ENCODE measurements around the gene SNN.

The SNN gene

GRCh38 chr16:11692171-11692570 is 23.9 kb downstream of the SNN start:
- H4K20me1 ChIP-seq (ENCODE audit: insufficient read depth, low read length, poor library complexity, severe bottlenecking): no peaks in the 10 kb centered on the region
- H3K4me2 ChIP-seq (ENCODE audit: low read depth, low read length, poor library complexity, severe bottlenecking): no peak overlapping the region
- H3K9ac ChIP-seq (ENCODE audit: low read depth, low read length, poor library complexity, severe bottlenecking): no peak overlapping the region
- H3K36me3 ChIP-seq (ENCODE audit: insufficient read depth, low read length): peaks cover 47% of the 10 kb centered on the region; the same call in 1 of the 2 replicates
- no peaks in the 10 kb centered on the region for H3F3A ChIP-seq (ENCODE audit: low read depth)
- H3K9me3 ChIP-seq (ENCODE audit: insufficient read depth, low read depth, low read length): no peaks in the 10 kb centered on the region
- no peaks in the 10 kb centered on the region for H3K4me1 ChIP-seq (ENCODE audit: insufficient read depth, low read length, poor library complexity, severe bottlenecking)
- H3K79me2 ChIP-seq (ENCODE audit: insufficient read depth, low read length): no peaks in the 10 kb centered on the region
- no peak overlapping the region for H3K4me3 ChIP-seq (ENCODE audit: low read length, poor library complexity, severe bottlenecking)
- no peaks in the 10 kb centered on the region for H3K9me2 ChIP-seq (replicated peaks; ENCODE audit: low read depth, low read length)
- H3K27me3 ChIP-seq (ENCODE audit: insufficient read depth, low read length, poor library complexity, severe bottlenecking): no peaks in the 10 kb centered on the region
- no peak overlapping the region for H2AFZ ChIP-seq (ENCODE audit: low read length)
- TF ChIP-seq CTCF (conservative IDR thresholded peaks at IDR 0.05; ENCODE audit: low read length) (no peak), EZH2phosphoT487 (IDR thresholded peaks at IDR 0.05; ENCODE audit: borderline replicate concordance) (no peak)

- TF ChIP-seq CTCF (conservative IDR thresholded peaks at IDR 0.05; ENCODE audit: low read length): no peak
- no peak for TF ChIP-seq EZH2phosphoT487 (IDR thresholded peaks at IDR 0.05; ENCODE audit: borderline replicate concordance)
- Histone ChIP-seq H3F3A (ENCODE audit: low read depth) (no peaks in the 10 kb centered on the region), H3K9me3 (ENCODE audit: insufficient read depth, low read depth, low read length) (no peaks in the 10 kb centered on the region), H3K9ac (ENCODE audit: low read depth, low read length, poor library complexity, severe bottlenecking) (no peak overlapping the region), H3K4me1 (ENCODE audit: insufficient read depth, low read length, poor library complexity, severe bottlenecking) (no peaks in the 10 kb centered on the region), H3K27me3 (ENCODE audit: insufficient read depth, low read length, poor library complexity, severe bottlenecking) (no peaks in the 10 kb centered on the region), H3K36me3 (ENCODE audit: insufficient read depth, low read length) (peaks cover 47% of the 10 kb centered on the region; the same call in 1 of the 2 replicates), H4K20me1 (ENCODE audit: insufficient read depth, low read length, poor library complexity, severe bottlenecking) (no peaks in the 10 kb centered on the region), H3K79me2 (ENCODE audit: insufficient read depth, low read length) (no peaks in the 10 kb centered on the region), H2AFZ (ENCODE audit: low read length) (no peak overlapping the region), H3K4me3 (ENCODE audit: low read length, poor library complexity, severe bottlenecking) (no peak overlapping the region), H3K9me2 (replicated peaks; ENCODE audit: low read depth, low read length) (no peaks in the 10 kb centered on the region), H3K4me2 (ENCODE audit: low read depth, low read length, poor library complexity, severe bottlenecking) (no peak overlapping the region)
Observed at GRCh38 chr16:11692651-11693050, 24.4 kb downstream of the SNN start.

GRCh38 chr16:11696266-11697012 is 28.2 kb downstream of the SNN start:
- no peaks in the 10 kb centered on the region for H4K20me1 ChIP-seq (ENCODE audit: insufficient read depth, low read length, poor library complexity, severe bottlenecking)

More at GRCh38 chr16:11696266-11697012, 28.2 kb downstream of the SNN start:
- Histone ChIP-seq H3K9ac (ENCODE audit: low read depth, low read length, poor library complexity, severe bottlenecking) (no peak overlapping the region), H3K27me3 (ENCODE audit: insufficient read depth, low read length, poor library complexity, severe bottlenecking) (no peaks in the 10 kb centered on the region), H3K4me2 (ENCODE audit: low read depth, low read length, poor library complexity, severe bottlenecking) (no peak overlapping the region), H3K4me3 (ENCODE audit: low read length, poor library complexity, severe bottlenecking) (no peak overlapping the region), H3F3A (ENCODE audit: low read depth) (no peaks in the 10 kb centered on the region), H3K9me3 (ENCODE audit: insufficient read depth, low read depth, low read length) (no peaks in the 10 kb centered on the region), H3K79me2 (ENCODE audit: insufficient read depth, low read length) (no peaks in the 10 kb centered on the region), H3K36me3 (ENCODE audit: insufficient read depth, low read length) (peaks cover 46% of the 10 kb centered on the region; the same call in 1 of the 2 replicates), H2AFZ (ENCODE audit: low read length) (no peak overlapping the region), H3K9me2 (replicated peaks; ENCODE audit: low read depth, low read length) (no peaks in the 10 kb centered on the region), H3K4me1 (ENCODE audit: insufficient read depth, low read length, poor library complexity, severe bottlenecking) (no peaks in the 10 kb centered on the region)
- TF ChIP-seq EZH2phosphoT487 (IDR thresholded peaks at IDR 0.05; ENCODE audit: borderline replicate concordance) (no peak), CTCF (conservative IDR thresholded peaks at IDR 0.05; ENCODE audit: low read length) (no peak)
